IMR-90 (cell line): Measurements from ENCODE around the gene MYO1D. TPM values are rescaled to one million over a fixed set of nuclear protein-coding genes. Genes with fewer than 3 reads are reported as not detected.

Experiments
- ATAC-seq: fragments of 200-7000 bp; cut with Tn5 transposase; 2 replicates; pipeline ENCODE4 v1.9.1; 2020; ENCODE audit warnings: low read depth, mild to moderate bottlenecking, moderate library complexity
- BruUV-seq: library from RNA; stranded (reverse); fragments of 400-500 nt; replicated peaks from 2 replicates; lab custom pipeline; 2021; lab: Mats Ljungman, UMichigan
- CTCF ChIA-PET: fragments of 300-600 bp; formaldehyde crosslinking; extraction: SDS; loops from one replicate; lab custom pipeline; 2021; ENCODE audit warnings: antibody characterized with exemption; lab: Yijun Ruan, JAX
- POLR2A ChIA-PET: fragments of 300-600 bp; sonication (Branson Sonifier 250); formaldehyde crosslinking; loops from one replicate; lab custom pipeline; 2022; ENCODE audit warnings: antibody characterized with exemption; ENCODE audit not compliant: unreplicated experiment; lab: Charles Lee
- DNase-seq: peaks from one replicate; pipeline ENCODE4 v3.0.0; 2013
- H2AFZ ChIP-seq: replicated peaks from 2 replicates; pipeline ENCODE3; 2013; ENCODE audit warnings: low read length, mild to moderate bottlenecking; ENCODE audit not compliant: poor library complexity
- H2AK5ac ChIP-seq: 2 replicates; pipeline ENCODE4 v1.6.1; 2013; ENCODE audit warnings: low read depth, low read length, inconsistent platforms
- H2AK9ac ChIP-seq: replicated peaks from 2 replicates; pipeline ENCODE3; 2013; ENCODE audit warnings: mild to moderate bottlenecking, low read depth, low read length, moderate library complexity; ENCODE audit not compliant: poor library complexity
- H2BK120ac ChIP-seq: 2 replicates; pipeline ENCODE4 v1.6.1; 2013; ENCODE audit warnings: low read depth, low read length, inconsistent platforms
- H2BK15ac ChIP-seq: 3 replicates; pipeline ENCODE4 v1.6.1; 2013; ENCODE audit warnings: low read depth, low read length, inconsistent platforms
- H2BK20ac ChIP-seq: 2 replicates; pipeline ENCODE4 v1.6.1; 2013; ENCODE audit warnings: low read depth, mild to moderate bottlenecking, inconsistent platforms, low read length, moderate library complexity
- H2BK5ac ChIP-seq: 2 replicates; pipeline ENCODE4 v1.6.1; 2013; ENCODE audit warnings: mild to moderate bottlenecking, low read depth, low read length, inconsistent platforms; ENCODE audit not compliant: poor library complexity, severe bottlenecking
- H3K14ac ChIP-seq: replicated peaks from 2 replicates; pipeline ENCODE4 v1.6.1; 2013; ENCODE audit warnings: low read depth, low read length, inconsistent platforms
- H3K18ac ChIP-seq: 2 replicates; pipeline ENCODE4 v1.6.1; 2013; ENCODE audit warnings: low read depth, low read length, control low read depth
- H3K23ac ChIP-seq: 2 replicates; pipeline ENCODE4 v1.6.1; 2013; ENCODE audit warnings: low read depth, low read length, inconsistent platforms
- H3K27ac ChIP-seq: 2 replicates; pipeline ENCODE4 v1.5.1; 2013; ENCODE audit warnings: mild to moderate bottlenecking, control low read depth, low read length; ENCODE audit not compliant: insufficient read depth
- H3K27me3 ChIP-seq: 2 replicates; pipeline ENCODE4 v1.6.1; 2013; ENCODE audit warnings: low read length; ENCODE audit not compliant: control insufficient read depth, insufficient read depth
- H3K36me3 ChIP-seq: 2 replicates; pipeline ENCODE4 v1.6.1; 2013; ENCODE audit warnings: low read length, mixed read lengths; ENCODE audit not compliant: control insufficient read depth, insufficient read depth
- H3K4ac ChIP-seq: 2 replicates; pipeline ENCODE4 v1.6.1; 2013; ENCODE audit warnings: low read depth, low read length, inconsistent platforms
- H3K4me1 ChIP-seq: 2 replicates; pipeline ENCODE4 v1.6.1; 2013; ENCODE audit warnings: low read length, mixed read lengths; ENCODE audit not compliant: control insufficient read depth, insufficient read depth
- H3K4me2 ChIP-seq: 2 replicates; pipeline ENCODE4 v1.6.1; 2013; ENCODE audit warnings: low read depth, mild to moderate bottlenecking, control low read depth, low read length, moderate library complexity
- H3K4me3 ChIP-seq: 2 replicates; pipeline ENCODE4 v1.5.1; 2013; ENCODE audit warnings: low read depth, mild to moderate bottlenecking, control low read depth, low read length, moderate library complexity; ENCODE audit not compliant: insufficient read depth
- H3K56ac ChIP-seq: 2 replicates; pipeline ENCODE4 v1.6.1; 2013; ENCODE audit warnings: low read length, inconsistent platforms; ENCODE audit not compliant: insufficient read depth; ENCODE audit errors: extremely low read depth
- H3K79me1 ChIP-seq, 2 experiments: 2 replicates each; pipeline ENCODE4 v1.6.1; 2013; ENCODE audit warnings: low read length in 2 of 2, inconsistent platforms in 1 of 2, low read depth in 1 of 2
- H3K9ac ChIP-seq: 2 replicates; pipeline ENCODE4 v1.6.1; 2013; ENCODE audit warnings: low read depth, low read length, control low read depth
- H3K9me1 ChIP-seq: 2 replicates; pipeline ENCODE4 v1.6.1; 2013; ENCODE audit warnings: low read length, inconsistent platforms; ENCODE audit not compliant: insufficient read depth
- H3K9me3 ChIP-seq: 2 replicates; pipeline ENCODE4 v1.6.1; 2013; ENCODE audit warnings: low read length; ENCODE audit not compliant: control insufficient read depth, insufficient read depth
- H4K20me1 ChIP-seq: 2 replicates; pipeline ENCODE4 v1.6.1; 2013; ENCODE audit warnings: low read length, inconsistent platforms; ENCODE audit not compliant: insufficient read depth
- H4K5ac ChIP-seq: 2 replicates; pipeline ENCODE4 v1.6.1; 2013; ENCODE audit warnings: mild to moderate bottlenecking, low read depth, low read length, control low read depth
- H4K8ac ChIP-seq, 2 experiments: 2 replicates each; pipeline ENCODE4 v1.6.1; 2013; ENCODE audit warnings: low read depth in 2 of 2, low read length in 2 of 2, control low read depth in 1 of 2, inconsistent platforms in 1 of 2
- H4K91ac ChIP-seq: 2 replicates; pipeline ENCODE4 v1.6.1; 2013; ENCODE audit warnings: low read depth, low read length, inconsistent platforms; ENCODE audit not compliant: insufficient read depth
- BHLHE40 ChIP-seq: fragments of 150-350 bp; IDR thresholded peaks from 2 replicates; pipeline ENCODE4 v1.6.1; 2016; ENCODE audit warnings: mild to moderate bottlenecking, low read depth, low read length
- CEBPB ChIP-seq: IDR thresholded peaks from 2 replicates; pipeline ENCODE4 v1.6.1; 2012; ENCODE audit warnings: low read depth, low read length, improper control_type of control experiment
- CHD1 ChIP-seq: IDR thresholded peaks from 2 replicates; pipeline ENCODE4 v1.6.1; 2012; ENCODE audit warnings: low read depth, low read length, improper control_type of control experiment
- FOS ChIP-seq: fragments of 150-350 bp; IDR thresholded peaks from 2 replicates; pipeline ENCODE4 v1.6.1; 2016; ENCODE audit warnings: low read depth, low read length
- MAFK ChIP-seq: IDR thresholded peaks from 2 replicates; pipeline ENCODE4 v1.6.1; 2012; ENCODE audit warnings: low read depth, low read length, improper control_type of control experiment
- MAZ ChIP-seq: IDR thresholded peaks from 2 replicates; pipeline ENCODE4 v1.6.1; 2012; ENCODE audit warnings: low read depth, mild to moderate bottlenecking, low read length, improper control_type of control experiment, moderate library complexity, borderline replicate concordance
- MXI1 ChIP-seq: IDR thresholded peaks from 2 replicates; pipeline ENCODE4 v1.6.1; 2012; ENCODE audit warnings: low read depth, mild to moderate bottlenecking, low read length, moderate library complexity, borderline replicate concordance
- NFE2L2 ChIP-seq: fragments of 150-350 bp; IDR thresholded peaks from 2 replicates; pipeline ENCODE4 v1.6.1; 2016; ENCODE audit warnings: low read depth, mild to moderate bottlenecking, low read length
- POLR2A ChIP-seq: IDR thresholded peaks from 2 replicates; pipeline ENCODE4 v1.6.1; 2012; ENCODE audit warnings: mild to moderate bottlenecking, low read depth, low read length
- RAD21 ChIP-seq: IDR thresholded peaks from 2 replicates; pipeline ENCODE4 v1.6.1; 2012; ENCODE audit warnings: low read length, improper control_type of control experiment
- RFX5 ChIP-seq: IDR thresholded peaks from 2 replicates; pipeline ENCODE4 v1.8.0; 2012; ENCODE audit warnings: low read depth, mild to moderate bottlenecking, low read length, moderate library complexity
- SMC3 ChIP-seq: fragments of 150-350 bp; IDR thresholded peaks from 2 replicates; pipeline ENCODE4 v1.6.1; 2016; ENCODE audit warnings: low read depth, mild to moderate bottlenecking, antibody characterized with exemption, low read length, moderate library complexity
- WGBS, 2 experiments: methylation state at CpG; one replicate each; pipeline versions ENCODE4 v1.1.5 to v1.1.7; 2013; ENCODE audit warnings: missing lambda C conversion rate in 2 of 2; ENCODE audit not compliant: insufficient read length in 1 of 2; ENCODE audit errors: extremely low coverage in 2 of 2; 5-methylcytosine and 5-hydroxymethylcytosine counted together
- dilution Hi-C: fragments of 300-500 bp; cut with HindIII; formaldehyde crosslinking; loops from one replicate; pipeline ENCODE4 v1.14.3; 2018; ENCODE audit warnings: low sequenced_read_pairs; ENCODE audit not compliant: unreplicated experiment
- in situ Hi-C: fragments of 300-500 bp; cut with MboI; formaldehyde crosslinking; loops from 3 replicates; pipeline ENCODE4 v1.14.3; 2019; ENCODE audit warnings: low sequenced_read_pairs, inconsistent platforms, mixed read lengths
- intact Hi-C: fragments of 100-400 bp; cut with micrococcal nuclease; formaldehyde crosslinking; loops from 2 replicates; pipeline ENCODE4 v1.10.0; 2022
- polyA plus RNA-seq, 3 experiments: library from polyadenylated mRNA; depleted of rRNA; stranded (reverse); fragments of >200 nt; gene quantifications; 2 replicates each; pipeline ENCODE4 v1.2.3, GENCODE V29; 2012; ENCODE audit warnings: low replicate concordance in 1 of 3
- total RNA-seq: library from RNA; depleted of rRNA; stranded (reverse); fragments of >200 nt; gene quantifications from 2 replicates; pipeline ENCODE4 v1.2.3, GENCODE V29; 2012
- TF ChIP-seq, protein P1 (sequence below): fragments of 150-350 bp; IDR thresholded peaks from 2 replicates; pipeline ENCODE4 v1.6.1; 2016; ENCODE audit warnings: low read depth, mild to moderate bottlenecking, low read length, moderate library complexity, borderline replicate concordance
- TF ChIP-seq, protein P2 (sequence below): fragments of 150-350 bp; IDR thresholded peaks from 2 replicates; pipeline ENCODE4 v1.6.1; 2017; ENCODE audit warnings: mild to moderate bottlenecking, antibody characterized with exemption, low read length, low read depth

MYO1D gene
- total and polyA plus RNA-seq, 2 of the 4 experiments (the other 2 are of a cell fraction): 0.63 to 0.90 TPM

DNA sequence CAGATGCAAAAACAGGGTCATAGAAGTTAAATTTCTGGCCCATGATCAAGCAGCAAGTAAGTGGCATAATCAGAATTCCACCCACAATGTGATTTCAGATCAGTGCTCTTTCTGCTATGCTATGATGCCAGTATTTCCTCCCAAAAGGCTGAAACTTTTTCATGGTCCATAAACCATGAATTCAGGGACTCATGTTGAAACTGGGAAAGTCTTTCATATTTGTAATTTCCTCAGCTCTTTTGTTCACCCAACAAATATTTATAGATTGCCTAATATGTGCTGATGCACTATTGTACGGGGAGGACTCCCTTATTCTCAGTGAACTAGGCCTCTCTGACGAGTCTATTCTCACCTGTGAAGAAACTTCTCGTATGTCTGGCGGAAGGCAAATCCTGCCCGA, 156.3 kb downstream of the MYO1D start:
- Histone ChIP-seq H3K4ac (no peak overlapping the region), H2BK20ac (no peak overlapping the region), H4K5ac (no peak overlapping the region), H3K23ac (no peak overlapping the region), H2AFZ (no peak overlapping the region), H3K56ac (no peak overlapping the region), H3K4me3 (no peak overlapping the region), H2BK120ac (no peak overlapping the region), H3K4me1 (no peaks in the 10 kb centered on the region), H2BK15ac (no peak overlapping the region), H4K91ac (no peak overlapping the region), H3K79me1 (no peaks in the 10 kb centered on the region), H3K9me1 (no peaks in the 10 kb centered on the region), H3K9ac (no peak overlapping the region), H3K14ac (no peak overlapping the region), H2AK5ac (no peak overlapping the region), H3K4me2 (no peak overlapping the region), H3K27ac (no peak overlapping the region), H4K8ac (no peak overlapping the region), H4K20me1 (no peaks in the 10 kb centered on the region), H3K9me3 (no peaks in the 10 kb centered on the region), H3K36me3 (no peaks in the 10 kb centered on the region), H3K18ac (no peak overlapping the region), H3K27me3 (no peaks in the 10 kb centered on the region), H2BK5ac (no peak overlapping the region), H2AK9ac (no peak overlapping the region)
- in situ Hi-C loops: no loop called here
- WGBS, 2 experiments: no CpG with 5 or more reads among the region's 5 CpGs
- BruUV-seq: no TSS peak
- ATAC-seq: no peak
- dilution Hi-C loops: no loop called here
- TF ChIP-seq CHD1 (no peak), MAFK (no peak), RFX5 (no peak), BHLHE40 (no peak), MXI1 (no peak), MAZ (no peak), RAD21 (no peak), POLR2A (no peak), CEBPB (no peak), SMC3 (no peak), NFE2L2 (no peak), FOS (no peak)
- TF ChIP-seq, protein P1, sequence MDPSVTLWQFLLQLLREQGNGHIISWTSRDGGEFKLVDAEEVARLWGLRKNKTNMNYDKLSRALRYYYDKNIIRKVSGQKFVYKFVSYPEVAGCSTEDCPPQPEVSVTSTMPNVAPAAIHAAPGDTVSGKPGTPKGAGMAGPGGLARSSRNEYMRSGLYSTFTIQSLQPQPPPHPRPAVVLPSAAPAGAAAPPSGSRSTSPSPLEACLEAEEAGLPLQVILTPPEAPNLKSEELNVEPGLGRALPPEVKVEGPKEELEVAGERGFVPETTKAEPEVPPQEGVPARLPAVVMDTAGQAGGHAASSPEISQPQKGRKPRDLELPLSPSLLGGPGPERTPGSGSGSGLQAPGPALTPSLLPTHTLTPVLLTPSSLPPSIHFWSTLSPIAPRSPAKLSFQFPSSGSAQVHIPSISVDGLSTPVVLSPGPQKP: no peak
- TF ChIP-seq, protein P2, sequence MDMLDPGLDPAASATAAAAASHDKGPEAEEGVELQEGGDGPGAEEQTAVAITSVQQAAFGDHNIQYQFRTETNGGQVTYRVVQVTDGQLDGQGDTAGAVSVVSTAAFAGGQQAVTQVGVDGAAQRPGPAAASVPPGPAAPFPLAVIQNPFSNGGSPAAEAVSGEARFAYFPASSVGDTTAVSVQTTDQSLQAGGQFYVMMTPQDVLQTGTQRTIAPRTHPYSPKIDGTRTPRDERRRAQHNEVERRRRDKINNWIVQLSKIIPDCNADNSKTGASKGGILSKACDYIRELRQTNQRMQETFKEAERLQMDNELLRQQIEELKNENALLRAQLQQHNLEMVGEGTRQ: no peak
- ChIA-PET CTCF (no interaction called here), POLR2A (no interaction called here)
- intact Hi-C loops: no loop called here
- DNase-seq: no peak
